NCI-H128 (cell line): ENCODE results near the gene DLG2.

Source experiments
- DNase-seq: peaks from one replicate; lab custom pipeline; 2025; ENCODE audit not compliant: unreplicated experiment; lab: John Stamatoyannopoulos, UW

The DLG2 gene

DNA sequence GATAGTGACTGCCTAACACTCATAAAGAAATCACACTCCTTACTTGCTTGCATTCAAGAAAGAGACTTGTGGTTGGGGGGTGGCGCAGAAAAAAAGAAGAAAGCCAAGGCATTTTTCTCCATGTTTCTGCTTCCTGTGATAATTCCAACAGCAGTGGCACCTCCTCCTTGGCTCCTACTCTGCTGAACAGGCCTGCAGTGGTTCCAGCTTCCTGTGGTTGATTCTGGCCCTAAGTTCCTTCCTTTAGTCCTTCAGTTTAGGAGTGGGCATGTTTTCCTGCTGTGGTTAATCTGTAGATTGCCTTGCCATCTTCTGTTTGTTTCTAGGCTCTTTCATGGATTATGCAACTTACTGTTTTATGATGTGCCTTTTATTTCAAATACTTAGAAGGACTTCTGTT lies 940.4 kb downstream of the DLG2 start:
- DNase-seq = no peak

DNA sequence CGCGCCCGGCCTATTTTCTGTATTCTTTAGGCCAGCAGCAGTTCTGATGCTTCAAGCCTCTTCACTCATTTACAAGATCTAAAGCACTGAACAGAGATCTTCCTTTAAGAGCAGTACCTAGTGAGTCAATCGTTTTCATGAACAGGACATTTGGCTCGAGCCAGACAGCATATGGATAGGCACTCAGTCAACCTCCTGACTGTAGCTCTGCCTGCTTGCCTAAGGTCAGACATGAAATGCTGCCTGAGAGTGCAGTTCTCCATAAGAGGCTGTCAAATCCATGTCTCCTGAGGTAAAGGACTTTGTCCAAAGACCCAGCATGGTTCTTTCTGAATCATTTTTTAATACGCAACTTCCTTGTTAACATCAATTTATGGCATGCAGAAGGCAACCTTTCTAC lies 941.2 kb downstream of the DLG2 start:
- no peak for DNase-seq

DNA sequence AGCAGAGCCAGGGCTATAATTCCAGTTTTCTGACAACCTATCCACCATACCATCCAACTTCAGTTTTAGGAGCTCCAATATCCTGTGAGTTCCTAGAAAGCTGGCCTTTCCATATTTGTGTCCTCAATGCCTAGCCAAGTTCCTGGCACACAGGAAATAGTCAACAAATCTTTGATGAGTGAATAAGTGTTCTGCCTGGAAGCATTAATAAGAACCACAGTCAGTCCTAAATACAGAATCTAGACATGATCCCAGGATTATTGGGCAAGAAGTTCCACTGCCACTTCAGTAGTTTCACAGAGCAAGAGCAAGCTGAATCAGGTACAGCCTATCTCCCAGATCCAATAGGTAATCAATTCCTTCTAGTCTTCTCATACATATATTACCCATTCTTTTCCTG lies 942.0 kb downstream of the DLG2 start:
- no peak for DNase-seq

DNA sequence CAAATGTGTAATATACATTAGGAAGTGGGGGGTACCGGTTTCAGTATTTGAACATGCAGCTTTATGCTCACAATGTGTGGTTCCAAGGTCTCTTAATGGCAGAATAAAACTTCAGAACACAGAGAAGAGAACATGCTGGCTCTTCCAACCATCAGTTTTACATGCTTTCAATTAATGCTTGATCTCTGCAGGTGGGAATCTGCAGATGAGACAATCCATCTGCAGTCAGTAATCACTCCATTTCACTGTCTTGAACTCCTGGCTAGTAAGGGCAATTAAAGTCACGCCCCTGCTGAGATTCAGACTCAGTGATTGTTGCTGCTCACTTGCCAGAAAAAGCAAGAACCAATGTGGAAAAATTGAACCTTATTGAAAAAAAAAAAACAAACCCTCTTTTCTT lies 945.7 kb downstream of the DLG2 start:
- DNase-seq = no peak

DNA sequence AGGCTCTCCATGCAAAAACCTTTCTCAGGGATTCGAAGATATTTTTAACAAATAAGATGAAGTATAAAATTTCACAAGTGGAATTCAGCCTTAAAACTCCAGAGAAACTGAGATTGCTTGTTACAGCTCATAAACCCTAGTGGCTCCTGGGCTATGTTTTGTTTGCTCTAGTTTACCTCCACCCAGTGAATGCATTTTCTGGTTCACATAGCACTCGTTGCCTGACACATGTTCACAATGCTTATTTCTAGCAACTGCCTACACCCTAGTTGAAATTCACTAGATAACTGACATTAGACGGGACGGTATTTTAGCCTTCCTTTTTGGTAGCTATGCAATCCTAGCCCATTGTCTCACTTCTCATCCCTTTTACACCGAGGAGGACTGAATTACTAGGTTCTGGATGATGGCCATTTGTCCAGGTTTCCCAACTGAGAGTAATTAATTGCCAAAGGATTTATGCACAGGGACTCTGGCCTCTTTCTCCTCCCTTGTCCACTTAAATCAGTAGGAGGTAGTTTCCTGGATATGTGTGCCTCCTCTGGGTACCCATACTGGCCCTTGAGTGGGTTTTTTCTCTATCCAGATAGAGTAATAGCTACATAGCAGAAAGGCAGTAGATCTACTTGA lies 951.6 kb downstream of the DLG2 start:
- DNase-seq = no peak

DNA sequence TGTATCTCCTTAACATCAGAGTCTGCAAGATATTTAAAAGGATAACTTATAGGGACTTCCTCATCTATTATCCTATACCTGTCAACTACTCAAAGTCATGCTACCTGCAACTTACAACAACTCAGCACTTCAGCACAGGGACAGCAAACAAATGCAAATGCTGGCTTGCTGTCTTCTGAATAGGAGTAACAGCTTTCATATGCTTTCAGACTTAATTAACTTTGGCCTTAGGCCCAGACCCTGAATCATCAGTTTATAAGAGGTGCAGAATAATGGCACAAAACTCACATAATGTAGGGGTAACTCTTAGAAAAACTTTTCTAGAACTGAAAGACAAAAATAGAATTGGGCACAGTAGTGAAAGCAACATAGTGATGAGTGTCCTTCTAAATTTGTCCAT lies 953.4 kb downstream of the DLG2 start:
- DNase-seq = no peak

DNA sequence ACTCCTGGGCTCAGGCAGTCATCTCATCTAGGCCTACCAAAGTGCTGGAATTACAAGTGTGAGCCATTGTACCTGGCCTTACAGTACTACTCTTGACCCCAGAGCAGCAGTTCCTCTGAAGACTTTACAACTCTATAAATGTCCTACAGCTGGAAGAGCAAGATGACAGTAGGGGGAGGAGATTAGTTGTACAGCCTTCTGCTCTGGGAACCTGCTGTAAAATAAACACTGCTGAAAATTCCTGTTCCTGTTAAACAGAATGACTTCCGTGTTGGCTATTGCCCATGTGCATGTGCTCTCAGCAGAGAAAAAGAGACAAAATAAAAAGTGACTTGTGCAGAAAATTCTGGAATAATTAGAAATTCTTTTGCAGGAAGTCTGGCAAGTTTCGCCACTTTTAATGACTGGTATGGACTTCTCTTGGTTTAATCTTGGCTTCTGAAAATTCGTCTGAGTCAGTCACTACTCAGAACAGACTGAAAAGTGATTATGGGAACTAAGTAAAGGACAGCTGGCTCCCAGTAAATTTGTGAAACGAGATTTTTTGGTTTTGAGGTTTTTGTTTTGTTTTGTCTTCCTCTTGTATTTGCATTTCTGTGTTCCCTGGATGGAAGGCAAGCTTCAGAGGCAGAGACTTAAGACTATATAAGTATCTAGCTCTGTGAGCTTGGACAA lies 955.7 kb downstream of the DLG2 start:
- no peak for DNase-seq

DNA sequence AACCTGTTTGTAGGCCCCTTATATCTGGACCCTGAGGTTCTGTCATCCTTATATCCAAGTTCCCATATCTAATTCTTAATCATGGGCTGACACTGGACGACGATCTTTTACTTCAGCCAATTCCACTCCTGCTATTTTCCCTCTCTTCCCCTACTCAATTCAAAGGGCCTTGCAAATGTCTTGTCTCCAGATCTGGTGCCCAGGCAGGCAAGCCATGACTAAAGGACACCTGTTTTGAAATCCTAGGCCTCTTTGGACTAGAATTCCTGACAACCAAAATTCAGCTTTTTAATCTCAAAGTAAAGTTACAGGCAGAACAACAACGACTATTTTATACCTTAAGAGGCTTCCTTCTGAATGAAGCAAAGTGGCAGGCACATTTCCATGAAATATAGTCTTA lies 963.4 kb downstream of the DLG2 start:
- DNase-seq = no peak

DNA sequence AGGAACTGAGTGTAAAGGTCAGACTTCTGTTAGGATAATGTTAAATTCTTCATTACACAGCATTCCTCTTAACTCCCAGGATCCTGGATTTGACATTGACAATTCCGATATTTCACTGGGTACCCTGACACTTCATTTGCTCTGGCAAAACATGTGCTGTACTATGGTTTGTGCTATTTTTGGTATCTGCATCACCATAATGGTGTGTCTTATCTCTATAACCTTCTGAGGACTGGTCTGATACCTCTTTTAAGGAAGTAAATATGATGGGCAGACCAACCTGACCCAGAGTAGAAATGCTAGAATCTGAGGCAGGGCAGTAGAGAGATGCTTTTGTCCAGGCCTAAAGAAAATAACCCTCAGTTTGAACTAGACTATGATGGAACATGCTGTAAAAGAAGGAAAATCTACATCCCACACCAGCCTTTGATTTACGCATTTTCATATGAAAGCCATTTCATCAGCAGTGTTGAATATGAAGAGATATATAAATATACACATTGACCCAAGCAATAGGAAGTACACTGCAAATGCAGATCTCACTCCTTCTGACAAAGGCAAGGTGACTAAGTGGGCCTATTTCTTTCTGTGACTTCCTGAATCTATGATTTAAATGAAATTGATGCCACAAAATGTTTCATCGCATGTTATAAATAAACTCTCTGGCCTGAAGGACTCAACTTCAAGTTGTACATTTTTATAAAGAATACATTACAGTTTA lies 966.7 kb downstream of the DLG2 start:
- no peak for DNase-seq

DNA sequence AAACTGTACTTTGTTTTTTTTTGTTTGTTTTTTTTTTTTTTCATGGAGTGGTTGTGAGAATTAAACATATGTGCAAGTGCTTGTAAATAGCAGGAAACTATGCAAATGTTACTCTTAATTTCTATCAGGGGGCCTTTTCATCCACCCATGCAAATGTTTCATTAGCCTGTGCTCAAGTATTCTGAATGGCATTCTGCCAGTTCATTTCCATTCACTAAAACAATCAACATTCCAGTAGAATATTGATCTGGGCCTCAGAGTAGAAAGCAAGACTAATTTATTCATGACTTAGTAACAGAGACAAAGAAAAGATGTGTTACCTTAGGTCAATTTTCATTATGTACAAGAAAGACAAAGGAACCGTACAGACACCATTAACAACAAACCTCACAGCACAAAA lies 971.4 kb downstream of the DLG2 start:
- DNase-seq = no peak

DNA sequence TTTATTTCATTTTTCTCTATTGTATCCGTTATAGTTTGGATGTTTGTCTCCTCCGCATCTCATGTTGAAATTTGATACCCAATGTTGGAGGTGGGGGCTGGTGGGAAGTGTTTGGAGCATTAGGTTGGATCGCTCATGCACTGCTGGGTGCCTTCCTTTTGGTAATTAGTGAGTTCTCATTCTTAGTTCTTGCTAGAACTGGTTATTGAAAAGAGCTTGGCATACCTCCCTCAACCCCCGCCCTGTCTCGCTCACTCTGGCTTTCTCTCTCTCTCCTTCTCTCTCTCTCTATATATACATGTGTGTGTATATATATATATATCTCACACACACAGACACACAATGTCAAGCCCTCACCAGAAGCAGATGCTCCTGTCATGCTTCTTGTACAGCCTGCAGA lies 978.7 kb downstream of the DLG2 start:
- DNase-seq = no peak

DNA sequence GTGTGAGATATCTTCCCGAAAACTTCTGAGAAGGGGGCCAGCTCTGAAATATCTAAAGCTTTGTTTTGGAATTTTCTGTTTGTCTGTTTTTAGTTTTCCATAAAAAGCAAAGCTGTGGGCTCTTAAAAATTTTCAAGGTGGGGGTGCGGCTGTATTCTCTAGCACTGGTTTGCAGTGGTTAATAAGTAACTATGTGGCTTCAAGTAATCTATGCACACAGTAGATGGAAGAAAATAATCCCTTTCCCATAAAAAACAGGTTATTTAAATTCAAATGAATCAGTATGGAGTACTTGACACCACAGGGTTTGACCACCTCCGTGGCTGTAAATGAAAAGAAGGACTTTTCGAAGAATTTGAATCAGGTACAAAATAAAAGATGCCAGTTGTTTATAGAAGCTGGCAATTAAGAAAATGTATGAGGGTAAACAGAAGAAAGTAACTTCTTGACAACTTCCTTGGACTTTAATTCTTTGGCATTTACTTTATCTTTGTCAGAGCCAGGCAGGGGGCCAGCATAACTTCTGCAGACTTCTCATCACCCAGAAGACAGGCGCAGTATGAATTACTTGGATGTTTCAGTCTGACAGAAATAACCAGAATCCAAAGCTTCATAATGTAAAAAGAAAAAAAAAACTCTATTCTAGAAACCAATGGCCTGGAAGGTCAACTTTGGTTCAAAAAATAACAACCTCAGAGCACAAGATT lies 981.0 kb downstream of the DLG2 start:
- no peak for DNase-seq

DNA sequence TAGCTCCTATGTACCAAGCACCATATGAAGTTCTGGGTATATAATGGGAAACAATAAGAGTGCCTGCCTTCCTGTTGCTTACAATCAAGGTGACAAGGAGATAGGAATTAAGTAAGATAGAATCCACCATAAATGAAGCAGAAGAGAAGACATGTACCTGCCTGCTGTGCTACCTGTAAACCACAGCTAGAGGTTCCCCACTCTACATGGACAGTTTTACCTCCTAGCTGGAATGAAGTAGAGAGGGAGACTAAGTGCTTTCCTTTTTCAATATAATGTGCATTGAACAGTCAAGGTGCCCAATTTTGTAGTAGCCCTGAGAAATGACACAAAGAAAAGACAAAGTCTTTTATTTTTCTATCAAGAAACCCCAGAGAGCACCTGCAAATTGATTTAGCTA lies 984.6 kb downstream of the DLG2 start:
- no peak for DNase-seq

DNA sequence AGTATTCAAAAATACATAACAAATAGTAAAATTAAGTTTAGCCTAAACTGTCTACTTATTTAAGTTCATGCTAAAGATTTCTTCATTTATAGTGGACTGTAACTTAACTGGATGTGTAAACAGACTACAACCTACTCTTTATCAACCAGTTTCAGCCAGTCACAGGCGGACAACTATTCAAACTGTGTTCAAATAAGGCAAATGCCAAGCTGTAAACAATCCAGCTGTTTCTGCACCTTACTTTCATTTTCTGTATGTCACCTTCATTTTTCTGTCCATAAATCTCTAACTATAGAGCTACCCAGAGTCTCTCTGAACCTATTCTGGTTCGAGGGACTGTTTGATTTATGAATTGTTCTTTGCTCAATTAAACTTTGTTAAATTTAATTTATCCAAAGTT lies 992.8 kb downstream of the DLG2 start:
- DNase-seq = no peak

DNA sequence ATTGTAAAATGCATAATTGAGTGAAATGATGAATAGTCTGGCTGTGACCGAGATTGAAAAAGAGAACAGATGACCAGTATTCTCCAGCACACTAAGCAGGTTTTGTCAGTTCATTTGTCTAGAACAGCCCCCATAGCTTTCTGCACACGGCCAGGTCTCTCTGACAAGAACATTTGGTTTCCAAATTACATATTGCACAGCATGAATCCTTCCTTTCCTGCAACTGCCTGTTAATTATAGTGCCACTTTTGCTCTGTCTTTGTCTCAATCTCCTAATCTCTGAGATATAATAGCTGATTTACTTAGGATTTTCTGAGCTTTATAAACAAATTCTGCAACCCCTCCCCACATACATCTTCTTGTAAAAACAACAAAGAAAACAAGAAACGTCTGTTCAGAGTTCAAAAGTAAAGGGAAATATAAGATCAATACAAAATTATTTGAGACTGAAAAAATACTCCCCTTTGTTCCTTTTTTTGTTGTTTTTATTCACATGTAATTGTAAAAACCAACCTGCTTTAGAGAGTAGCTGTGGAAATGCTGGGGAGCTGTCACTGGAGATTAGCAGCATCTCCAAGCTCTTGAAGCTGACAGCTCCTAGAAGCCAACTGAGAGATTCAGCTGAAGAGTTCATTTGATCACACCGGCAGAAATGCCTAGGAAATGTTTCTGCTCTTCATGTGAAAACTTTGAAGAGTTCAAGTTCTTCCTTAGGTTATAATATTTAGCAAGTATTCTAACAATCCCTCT lies 998.1 kb downstream of the DLG2 start:
- DNase-seq = no peak

DNA sequence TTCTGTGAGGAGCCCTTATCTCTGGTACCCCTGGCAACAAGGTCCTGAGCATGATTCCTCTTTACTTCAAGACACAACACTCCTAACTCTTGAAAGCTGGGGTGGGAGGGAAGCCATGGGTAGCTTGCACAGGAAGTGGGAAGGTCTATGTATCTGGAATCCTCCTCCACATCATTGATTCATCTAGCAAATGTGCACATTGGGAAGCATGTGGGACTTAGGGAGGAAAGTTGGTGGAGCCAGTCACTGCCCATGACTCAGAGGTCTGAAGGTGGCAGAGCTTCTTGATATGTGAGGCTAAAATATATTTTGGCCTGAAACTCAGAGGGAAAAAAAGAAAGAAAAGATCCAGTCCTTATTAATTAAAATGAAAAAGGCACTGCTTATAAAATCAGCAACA lies 1000.9 kb downstream of the DLG2 start:
- DNase-seq = no peak

DNA sequence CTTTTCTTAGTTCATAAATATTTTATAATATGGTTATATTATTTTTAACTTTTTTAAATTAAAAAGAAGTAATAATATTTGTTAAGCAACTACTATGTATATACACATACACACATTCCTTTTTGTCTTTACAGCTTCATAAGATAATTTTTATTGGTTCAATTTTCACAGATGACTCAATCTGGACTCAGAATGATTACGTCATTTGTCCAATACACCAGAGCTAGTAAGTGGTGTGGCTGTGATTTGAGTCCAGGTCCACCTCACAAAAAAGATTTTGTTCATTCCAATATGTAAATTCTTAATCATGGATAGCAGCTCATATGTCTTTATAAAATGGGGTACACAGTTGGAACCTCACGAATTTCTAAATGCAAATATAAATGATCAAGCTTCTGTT lies 1014.5 kb downstream of the DLG2 start:
- DNase-seq = no peak

DNA sequence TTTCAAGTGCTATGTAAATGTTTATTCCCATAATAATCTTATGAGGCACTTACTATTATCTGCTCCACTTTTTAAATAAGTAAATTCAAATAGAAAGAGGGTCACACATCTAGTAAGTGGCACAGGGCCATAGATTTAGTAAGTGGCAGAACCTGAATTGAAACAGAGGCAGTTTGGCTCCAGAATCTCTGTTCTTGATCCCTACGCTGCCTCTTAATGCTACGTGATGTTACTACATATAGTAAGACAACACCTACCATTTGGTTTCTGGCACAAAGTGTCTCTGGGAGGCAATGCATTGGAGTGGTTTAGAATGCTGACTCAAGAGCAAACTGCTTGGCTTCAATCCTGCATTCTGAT lies 1018.3 kb downstream of the DLG2 start:
- no peak for DNase-seq

DNA sequence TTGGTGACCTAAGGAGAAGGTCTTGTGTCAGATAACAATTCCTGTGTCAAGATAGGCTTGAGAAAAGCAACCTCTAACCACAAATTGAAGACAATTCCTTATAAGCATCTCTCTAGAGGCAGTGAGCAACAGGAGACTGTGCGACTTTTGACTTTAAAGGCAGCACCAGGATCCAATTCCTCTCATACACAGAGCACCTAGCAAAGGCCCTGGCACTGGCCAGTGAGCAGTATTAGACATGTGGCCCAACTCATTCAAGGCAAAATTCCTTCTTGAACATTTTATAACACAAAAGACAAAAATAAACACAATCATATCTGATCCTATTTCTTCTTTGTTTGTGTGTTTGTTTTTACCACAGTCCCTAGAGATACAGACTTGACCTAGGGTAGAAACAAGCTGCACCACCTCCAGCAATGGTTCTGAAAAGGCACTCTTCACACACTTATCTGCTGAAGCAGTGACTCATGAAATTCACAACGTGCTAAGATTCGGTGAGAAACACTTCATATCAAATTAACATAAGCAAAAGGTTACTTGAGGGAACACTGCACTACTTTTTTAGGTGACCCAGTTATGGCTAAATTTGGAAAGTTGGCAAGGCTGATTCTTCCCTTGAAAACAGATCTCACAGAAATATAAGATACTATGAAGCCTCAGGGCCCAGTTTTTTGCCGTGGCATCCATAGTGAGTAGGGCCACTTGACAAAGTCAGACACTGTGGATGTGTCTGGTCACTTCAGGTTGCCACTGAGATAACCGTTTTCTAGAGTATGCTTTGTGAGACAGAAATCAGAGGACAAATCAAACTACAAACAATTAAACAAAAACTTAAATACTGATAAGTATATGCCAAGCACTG lies 1018.9 kb downstream of the DLG2 start:
- DNase-seq = no peak

DNA sequence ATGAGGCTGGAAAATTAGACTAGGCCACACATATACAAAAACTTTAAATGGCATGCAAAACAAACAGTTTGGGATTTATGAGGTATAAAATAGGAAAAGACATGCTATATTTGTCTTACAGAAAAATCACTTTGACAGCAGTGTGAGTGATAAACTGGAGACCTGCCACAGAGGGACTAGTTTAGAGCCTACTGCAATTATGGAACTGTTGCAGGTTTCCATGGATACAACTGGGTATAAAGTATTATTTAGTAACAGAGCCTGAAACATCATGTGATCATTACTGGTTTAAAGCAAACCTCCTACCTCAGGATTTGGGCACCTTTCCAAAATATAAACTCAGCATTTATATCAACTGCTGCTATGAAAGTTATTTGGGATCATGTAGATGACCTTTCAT lies 1032.5 kb downstream of the DLG2 start:
- DNase-seq = no peak
